ENCODE measurements around the gene C6orf120.

GRCh38 chr6:169653691-169654090, 48.2 kb upstream of the C6orf120 start:
- TF ChIP-seq CTCF (conservative IDR thresholded peaks at IDR 0.05; ENCODE audit: low read depth, low read length) (no peak), EZH2 (IDR thresholded peaks at IDR 0.05; ENCODE audit: low read length, unreplicated experiment) (no peak)

All from PC-3 (cell line).